ENCODE measurements around the gene ST3GAL6.

The ST3GAL6 gene

GRCh38 chr3:98763076-98763475 lies at the start of gene ST3GAL6:
Gene ST3GAL6, plus strand, starts transcription at chr3:98763340. Its CDS starts 5,101 bp downstream, at chr3:98768441.
- DNase-seq (ENCODE audit: low read depth), result peak; percentile 58

- DNase-seq (ENCODE audit: low read depth), result no peak
Measured at GRCh38 chr3:98713984-98714383, 49.2 kb upstream of the ST3GAL6 start.

GRCh38 chr3:98717584-98717983 lies 45.6 kb upstream of the ST3GAL6 start:
- DNase-seq (ENCODE audit: low read depth), result no peak

GRCh38 chr3:98718730-98719129 lies 44.4 kb upstream of the ST3GAL6 start:
- no peak for DNase-seq (ENCODE audit: low read depth)

- DNase-seq (ENCODE audit: low read depth), result no peak
Measured at GRCh38 chr3:98721776-98722175, 41.4 kb upstream of the ST3GAL6 start.

GRCh38 chr3:98722389-98722788 lies 40.8 kb upstream of the ST3GAL6 start:
- DNase-seq (ENCODE audit: low read depth), result no peak

GRCh38 chr3:98725352-98725751 lies 37.8 kb upstream of the ST3GAL6 start:
- no peak for DNase-seq (ENCODE audit: low read depth)

GRCh38 chr3:98726084-98726483 lies 37.1 kb upstream of the ST3GAL6 start:
- DNase-seq (ENCODE audit: low read depth), result peak; percentile 45

- no peak for DNase-seq (ENCODE audit: low read depth)
Measured at GRCh38 chr3:98727638-98728037, 35.5 kb upstream of the ST3GAL6 start.

- DNase-seq (ENCODE audit: low read depth), result no peak
Measured at GRCh38 chr3:98728672-98729071, 34.5 kb upstream of the ST3GAL6 start.

GRCh38 chr3:98730338-98730737 lies 32.8 kb upstream of the ST3GAL6 start:
- DNase-seq (ENCODE audit: low read depth), result peak; percentile 72

- no peak for DNase-seq (ENCODE audit: low read depth)
Measured at GRCh38 chr3:98730886-98731537, 32.1 kb upstream of the ST3GAL6 start.

- DNase-seq (ENCODE audit: low read depth), result no peak
Measured at GRCh38 chr3:98731720-98732285, 31.3 kb upstream of the ST3GAL6 start.

- peak; percentile 53 for DNase-seq (ENCODE audit: low read depth)
Measured at GRCh38 chr3:98732286-98733052, 30.7 kb upstream of the ST3GAL6 start.

- DNase-seq (ENCODE audit: low read depth), result peak; percentile 40
Measured at GRCh38 chr3:98733053-98733811, 29.9 kb upstream of the ST3GAL6 start.

GRCh38 chr3:98733812-98734281 lies 29.3 kb upstream of the ST3GAL6 start:
- DNase-seq (ENCODE audit: low read depth), result peak; percentile 31

GRCh38 chr3:98734306-98734705 lies 28.8 kb upstream of the ST3GAL6 start:
- DNase-seq (ENCODE audit: low read depth), result no peak

- peak; percentile 50 for DNase-seq (ENCODE audit: low read depth)
Measured at GRCh38 chr3:98734735-98735134, 28.4 kb upstream of the ST3GAL6 start.

GRCh38 chr3:98735296-98735695 lies 27.8 kb upstream of the ST3GAL6 start:
- no peak for DNase-seq (ENCODE audit: low read depth)

GRCh38 chr3:98735761-98736269 lies 27.3 kb upstream of the ST3GAL6 start:
- peak; percentile 20 for DNase-seq (ENCODE audit: low read depth)

GRCh38 chr3:98737301-98737700 lies 25.8 kb upstream of the ST3GAL6 start:
- no peak for DNase-seq (ENCODE audit: low read depth)

- no peak for DNase-seq (ENCODE audit: low read depth)
Measured at GRCh38 chr3:98739266-98739665, 23.9 kb upstream of the ST3GAL6 start.

Data from ELR (cell line).